Bronchus fibroblast of lung (primary cell): Measurements from ENCODE around the gene APH1B. TPM values are rescaled to one million over a fixed set of nuclear protein-coding genes. Genes with fewer than 3 reads are reported as not detected.

ENCODE experiments used
- total RNA-seq: library from RNA; depleted of rRNA; stranded (reverse); fragments of >200 nt; gene quantifications from 2 replicates; pipeline ENCODE4 v1.2.3, GENCODE V29; 2015

APH1B gene
- 9.5 and 10.6 TPM in 2 replicates for total RNA-seq

GRCh38 chr15:63277038-63277892 lies at the start of gene APH1B:
TSS of gene APH1B (plus strand) at chr15:63277605. CDS start at chr15:63277624, 19 bp downstream.

Other genes with a start within 250 kb of the APH1B start
- 117 and 137 TPM in 2 replicates for gene TPM1, start 234.9 kb upstream of the APH1B start, total RNA-seq
- 9.2 and 11.4 TPM in 2 replicates for gene LACTB, start 155.7 kb upstream of the APH1B start, total RNA-seq
- 80.4 and 102 TPM in 2 replicates for gene RPS27L, start 120.1 kb upstream of the APH1B start, total RNA-seq
- 25.0 and 32.1 TPM in 2 replicates for gene RAB8B, start 88.0 kb upstream of the APH1B start, total RNA-seq
- gene CA12, start 104.2 kb downstream of the APH1B start, total RNA-seq: 18.7 and 20.8 TPM in 2 replicates
- 27.1 and 29.6 TPM in 2 replicates for gene USP3, start 227.0 kb downstream of the APH1B start, total RNA-seq